Measurements from ENCODE around the gene LITAFD. TPM values are rescaled to one million over a fixed set of nuclear protein-coding genes. Genes with fewer than 3 reads are reported as not detected.
"Not testable (repeated sequence)": the region's sequence is repeated elsewhere in the genome, so short reads cannot be mapped to it uniquely, and the experiment has no call there.

Gene LITAFD
- total RNA-seq, 1 donor from 2014 or later = not detected

- DNase-seq (ENCODE audit: low spot score) = no peak
Measured at GRCh38 chr16:8855972-8856371, 26.2 kb upstream of the LITAFD start.

- no peak for DNase-seq (ENCODE audit: low spot score)
Measured at GRCh38 chr16:8858994-8859912, 22.9 kb upstream of the LITAFD start.

GRCh38 chr16:8859913-8860881, 22.0 kb upstream of the LITAFD start:
- DNase-seq (ENCODE audit: low spot score) = no peak

GRCh38 chr16:8861563-8862308, 20.4 kb upstream of the LITAFD start:
- DNase-seq (ENCODE audit: low spot score) = no peak

GRCh38 chr16:8862309-8863130, 19.6 kb upstream of the LITAFD start:
- DNase-seq (ENCODE audit: low spot score) = no peak

GRCh38 chr16:8863594-8864424, 18.3 kb upstream of the LITAFD start:
- no peak for DNase-seq (ENCODE audit: low spot score)

GRCh38 chr16:8864480-8865110, 17.6 kb upstream of the LITAFD start:
- DNase-seq (ENCODE audit: low spot score) = no peak

GRCh38 chr16:8865145-8865882, 16.8 kb upstream of the LITAFD start:
- no peak for DNase-seq (ENCODE audit: low spot score)

- DNase-seq (ENCODE audit: low spot score) = no peak
Measured at GRCh38 chr16:8866118-8866883, 15.8 kb upstream of the LITAFD start.

- DNase-seq (ENCODE audit: low spot score) = no peak
Measured at GRCh38 chr16:8866884-8867215, 15.3 kb upstream of the LITAFD start.

- no peak for DNase-seq (ENCODE audit: low spot score)
Measured at GRCh38 chr16:8867216-8867931, 14.8 kb upstream of the LITAFD start.

GRCh38 chr16:8867932-8868415, 14.2 kb upstream of the LITAFD start:
- no peak for DNase-seq (ENCODE audit: low spot score)

GRCh38 chr16:8868416-8869211, 13.5 kb upstream of the LITAFD start, which contains the start of gene CARHSP1:
TSS of gene CARHSP1 (minus strand) at chr16:8869006. CDS start at chr16:8859328, 9,678 bp downstream.
- DNase-seq (ENCODE audit: low spot score) = no peak

GRCh38 chr16:8869212-8869987, 12.8 kb upstream of the LITAFD start:
- no peak for DNase-seq (ENCODE audit: low spot score)

- not testable (repeated sequence) for DNase-seq (ENCODE audit: low spot score)
Measured at GRCh38 chr16:8869988-8870241, 12.2 kb upstream of the LITAFD start.
